ENCODE results near the gene UPK1A. TPM values are rescaled to one million over a fixed set of nuclear protein-coding genes. Genes with fewer than 3 reads are reported as not detected.

The UPK1A gene
- total RNA-seq, 2 donors from 2014 or later: 0.37 to 0.46 TPM

- Mint-ChIP-seq H3K4me3 (peak within 1 kb of the TSS; percentile 63), H3K36me3 (ENCODE audit: low read depth) (peaks cover 16% of the 10 kb centered on the region), H3K9me3 (no peaks in the 10 kb centered on the region), H3K27ac (peak within 1 kb of the TSS; percentile 88), H3K4me1 (peaks cover 18% of the 10 kb centered on the region), H3K27me3 (ENCODE audit: insufficient read depth) (peaks cover 6% of the 10 kb centered on the region)
- no peak within 1 kb of the TSS for H3K27ac ChIP-seq (ENCODE audit: low read depth, low read length)
- no peak for TF ChIP-seq CTCF (conservative IDR thresholded peaks at IDR 0.05)
- 49 to 62% methylated on average over 12 to 28 of the region's 28 CpGs for WGBS, 2 experiments (ENCODE audit: insufficient coverage in 1 of 2, insufficient read length in 1 of 2)
- H3K36me3 ChIP-seq (ENCODE audit: control insufficient read depth, insufficient read depth, low read length): peaks cover 17% of the 10 kb centered on the region
- no peak within 1 kb of the TSS for H3K4me3 ChIP-seq (ENCODE audit: low read length)
- DNase-seq: peak; percentile 80
- no peaks in the 10 kb centered on the region for H3K9me3 ChIP-seq (ENCODE audit: control insufficient read depth, low read length)
- H3K9ac ChIP-seq (ENCODE audit: extremely low read depth, low read length, poor library complexity, severe bottlenecking): no peak within 1 kb of the TSS
- no peaks in the 10 kb centered on the region for H3K27me3 ChIP-seq (ENCODE audit: control insufficient read depth, insufficient read depth, low read length, poor library complexity, severe bottlenecking)
- no peaks in the 10 kb centered on the region for H3K4me1 ChIP-seq (ENCODE audit: control insufficient read depth, insufficient read depth, low read length)
Observed at GRCh38 chr19:35641515-35642151, 24.7 kb upstream of the UPK1A start, which contains the start of gene ETV2. Gene ETV2, plus strand, starts transcription at chr19:35641745. Its CDS starts 716 bp downstream, at chr19:35642461.

GRCh38 chr19:35642312-35642711 is 24.0 kb upstream of the UPK1A start:
- H3K9me3 Mint-ChIP-seq: no peaks in the 10 kb centered on the region
- no peaks in the 10 kb centered on the region for H3K4me1 ChIP-seq (ENCODE audit: control insufficient read depth, insufficient read depth, low read length)
- H3K27me3 ChIP-seq (ENCODE audit: control insufficient read depth, insufficient read depth, low read length, poor library complexity, severe bottlenecking): no peaks in the 10 kb centered on the region
- H3K4me3 Mint-ChIP-seq: peak overlapping the region; percentile 63
- H3K36me3 Mint-ChIP-seq (ENCODE audit: low read depth): peaks cover 9% of the 10 kb centered on the region
- H3K4me1 Mint-ChIP-seq: peaks cover 18% of the 10 kb centered on the region
- H3K27ac ChIP-seq (ENCODE audit: low read depth, low read length): no peak overlapping the region
- no peak for TF ChIP-seq CTCF (conservative IDR thresholded peaks at IDR 0.05)
- H3K9ac ChIP-seq (ENCODE audit: extremely low read depth, low read length, poor library complexity, severe bottlenecking): no peak overlapping the region
- DNase-seq: peak; percentile 62
- no peak overlapping the region for H3K4me3 ChIP-seq (ENCODE audit: low read length)
- H3K27me3 Mint-ChIP-seq (ENCODE audit: insufficient read depth): peaks cover 6% of the 10 kb centered on the region
- H3K27ac Mint-ChIP-seq: peak overlapping the region; percentile 52
- WGBS, 2 experiments (ENCODE audit: insufficient coverage in 1 of 2, insufficient read length in 1 of 2): 87 to 93% methylated on average over 5 to 10 of the region's 10 CpGs
- H3K36me3 ChIP-seq (ENCODE audit: control insufficient read depth, insufficient read depth, low read length): peaks cover 12% of the 10 kb centered on the region
- H3K9me3 ChIP-seq (ENCODE audit: control insufficient read depth, low read length): no peaks in the 10 kb centered on the region

GRCh38 chr19:35642798-35643254 is 23.5 kb upstream of the UPK1A start:
- Mint-ChIP-seq H3K9me3 (no peaks in the 10 kb centered on the region), H3K36me3 (ENCODE audit: low read depth) (peaks cover 5% of the 10 kb centered on the region), H3K27ac (no peak overlapping the region), H3K4me3 (peak overlapping the region; percentile 63), H3K4me1 (peaks cover 18% of the 10 kb centered on the region), H3K27me3 (ENCODE audit: insufficient read depth) (peaks cover 6% of the 10 kb centered on the region)
- Histone ChIP-seq H3K36me3 (ENCODE audit: control insufficient read depth, insufficient read depth, low read length) (peaks cover 7% of the 10 kb centered on the region), H3K4me1 (ENCODE audit: control insufficient read depth, insufficient read depth, low read length) (no peaks in the 10 kb centered on the region), H3K27ac (ENCODE audit: low read depth, low read length) (no peak overlapping the region), H3K4me3 (ENCODE audit: low read length) (peak overlapping the region; percentile 79), H3K9ac (ENCODE audit: extremely low read depth, low read length, poor library complexity, severe bottlenecking) (peak overlapping the region; percentile 15), H3K27me3 (ENCODE audit: control insufficient read depth, insufficient read depth, low read length, poor library complexity, severe bottlenecking) (no peaks in the 10 kb centered on the region), H3K9me3 (ENCODE audit: control insufficient read depth, low read length) (no peaks in the 10 kb centered on the region)
- no peak for TF ChIP-seq CTCF (conservative IDR thresholded peaks at IDR 0.05)
- WGBS, 2 experiments (ENCODE audit: insufficient coverage in 1 of 2, insufficient read length in 1 of 2): 48 to 63% methylated on average over 7 to 12 of the region's 15 CpGs
- DNase-seq: no peak

All from endodermal cell (in vitro differentiated cells).